HG03571 (cell line): ENCODE results near the gene AIFM1.

Experiments
- ATAC-seq: cut with Tn5 transposase; IDR thresholded peaks from one replicate; pipeline ENCODE4 v1.9.1; 2021; ENCODE audit not compliant: unreplicated experiment

AIFM1 gene

DNA sequence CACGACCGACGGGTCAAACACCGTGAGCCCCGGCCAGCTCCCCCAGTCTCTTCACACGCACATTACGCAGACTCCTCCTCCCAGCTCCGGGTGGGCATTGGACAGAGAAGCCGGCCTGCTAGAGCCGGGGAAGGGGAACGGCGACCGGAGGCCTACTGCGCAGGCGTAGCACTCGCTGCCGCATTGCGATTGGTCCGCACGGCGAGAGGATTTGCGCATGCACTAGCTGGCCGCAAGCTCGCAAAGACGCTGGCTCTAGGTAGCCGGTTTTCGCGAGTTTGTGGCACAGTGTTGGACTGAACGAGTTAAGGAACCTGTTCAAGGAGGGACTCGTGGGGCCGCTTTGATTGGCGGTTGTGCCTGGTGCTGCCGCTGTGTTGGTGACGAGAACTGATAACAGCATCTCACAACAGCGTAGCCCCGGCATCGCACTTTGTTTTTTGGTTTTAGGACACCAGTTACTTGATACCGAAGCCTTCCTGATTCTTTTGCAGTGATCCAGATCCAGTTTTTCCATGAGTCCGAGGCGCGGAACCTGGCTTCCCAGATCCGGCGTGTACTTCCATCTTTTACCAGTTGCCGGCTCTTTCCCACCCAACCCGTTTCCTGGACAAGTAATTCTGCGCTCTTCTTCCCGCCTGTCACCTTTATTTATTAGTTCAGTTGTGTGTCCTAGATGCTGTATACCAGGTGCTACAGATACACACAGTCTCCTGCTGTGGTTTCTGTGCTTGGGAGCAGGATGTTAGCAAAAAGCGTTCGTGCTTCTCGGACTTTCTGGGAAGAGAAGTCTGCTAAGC lies at the start of gene AIFM1:
TSS of gene AIFM1 (minus strand) at position 139 of the 800 bp plus-strand sequence. CDS start 185 bp downstream, outside the sequence.
- peak; percentile 87 for ATAC-seq

DNA sequence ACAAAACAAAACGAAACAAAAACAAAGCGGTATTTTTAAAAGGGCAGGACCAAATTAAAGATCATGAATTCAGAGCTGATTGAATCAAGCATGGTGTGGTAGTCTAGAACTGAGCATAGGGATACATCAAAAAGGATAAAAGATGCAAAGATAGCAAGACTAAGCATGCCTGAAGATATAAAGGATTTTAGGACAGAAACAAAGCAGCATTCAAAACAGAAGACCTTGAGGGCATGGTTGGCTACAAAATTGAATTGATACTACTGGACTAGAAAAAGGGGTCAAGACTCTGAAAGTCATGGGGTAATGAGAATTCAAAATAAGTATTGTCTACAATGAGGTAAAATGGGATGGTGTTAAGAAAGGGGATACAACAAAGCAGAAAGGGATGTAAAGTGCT lies 47.7 kb upstream of the AIFM1 start:
- ATAC-seq, result no peak

GRCh38 chrX:130212371-130212770 lies 46.7 kb upstream of the AIFM1 start:
- no peak for ATAC-seq

DNA sequence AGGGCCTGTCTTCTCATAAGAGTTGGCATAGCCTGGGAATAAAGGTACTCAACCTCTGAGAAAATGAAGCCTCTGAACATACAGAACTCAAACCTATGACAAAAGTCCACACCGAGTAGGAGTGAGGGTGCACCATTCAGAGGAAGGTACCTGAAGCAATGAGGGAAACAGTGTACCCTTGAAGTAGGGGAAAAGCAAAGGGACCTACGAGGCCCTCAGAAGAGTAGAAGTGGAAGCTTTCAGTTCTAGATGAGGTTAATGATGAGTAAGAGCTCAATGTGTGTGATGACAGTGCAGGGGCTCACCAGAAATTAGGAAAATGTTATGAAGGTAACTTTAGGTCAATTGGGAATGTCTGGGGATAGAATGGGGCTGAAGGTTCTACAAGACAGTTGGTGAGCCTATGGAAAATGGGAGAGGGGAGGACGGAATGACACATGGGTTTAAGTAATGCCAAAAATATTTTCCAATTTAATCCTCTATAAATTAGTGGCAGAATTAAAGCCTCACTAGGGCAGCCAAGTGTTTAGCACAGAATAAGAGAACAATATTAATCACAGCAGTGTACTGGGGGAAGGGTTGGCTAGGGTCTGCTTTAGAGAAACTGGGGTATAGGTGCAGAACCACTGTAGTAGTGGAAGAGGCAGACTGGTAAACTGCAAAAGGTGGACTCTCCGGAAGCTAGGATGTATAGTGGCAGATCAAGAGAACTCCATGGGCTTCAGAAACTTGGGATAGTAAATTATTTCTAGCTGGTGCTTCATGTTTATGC lies 46.0 kb upstream of the AIFM1 start:
- ATAC-seq, result no peak

DNA sequence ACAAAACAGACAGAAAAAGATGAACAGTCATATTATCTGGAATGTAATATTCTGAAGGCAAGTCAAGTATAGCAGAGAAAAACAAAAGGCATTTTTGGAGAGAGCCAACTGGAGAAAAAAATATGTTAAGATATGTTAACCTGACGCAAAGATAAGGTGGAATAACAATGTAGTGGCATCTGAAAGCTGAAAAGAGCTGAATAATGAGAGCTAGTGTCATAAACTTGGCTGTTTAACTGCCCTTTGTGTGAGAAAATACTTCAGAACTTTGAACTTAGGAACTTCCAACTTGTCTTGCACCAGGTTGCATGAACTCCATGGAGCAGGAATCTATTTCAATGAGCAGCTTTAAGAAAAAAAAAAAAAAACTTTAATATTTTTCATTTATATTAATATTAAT lies 39.0 kb upstream of the AIFM1 start:
- ATAC-seq, result no peak

GRCh38 chrX:130197464-130197863 lies 31.8 kb upstream of the AIFM1 start:
- ATAC-seq, result no peak

GRCh38 chrX:130196466-130196865 lies 30.8 kb upstream of the AIFM1 start:
- ATAC-seq, result no peak

DNA sequence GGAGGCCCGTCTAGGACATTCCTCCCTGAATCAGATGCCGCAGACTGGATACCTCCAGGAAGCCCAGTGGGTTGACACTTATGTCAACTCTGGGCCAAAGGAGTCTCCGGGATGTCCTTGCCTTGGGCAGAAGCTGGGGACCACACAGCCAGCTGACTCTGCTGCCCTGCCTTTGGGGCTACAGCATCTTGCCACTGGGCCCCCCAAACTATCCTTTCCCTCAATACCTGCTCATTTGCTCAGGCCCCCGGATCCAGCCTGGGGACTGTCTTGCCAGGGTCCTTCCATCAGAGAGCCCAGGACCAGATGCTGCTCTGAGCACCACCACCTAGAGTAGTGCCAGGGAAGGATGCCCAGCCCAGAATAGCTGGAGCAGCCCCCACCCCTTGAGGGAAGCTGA lies 25.2 kb upstream of the AIFM1 start:
- ATAC-seq, result no peak

DNA sequence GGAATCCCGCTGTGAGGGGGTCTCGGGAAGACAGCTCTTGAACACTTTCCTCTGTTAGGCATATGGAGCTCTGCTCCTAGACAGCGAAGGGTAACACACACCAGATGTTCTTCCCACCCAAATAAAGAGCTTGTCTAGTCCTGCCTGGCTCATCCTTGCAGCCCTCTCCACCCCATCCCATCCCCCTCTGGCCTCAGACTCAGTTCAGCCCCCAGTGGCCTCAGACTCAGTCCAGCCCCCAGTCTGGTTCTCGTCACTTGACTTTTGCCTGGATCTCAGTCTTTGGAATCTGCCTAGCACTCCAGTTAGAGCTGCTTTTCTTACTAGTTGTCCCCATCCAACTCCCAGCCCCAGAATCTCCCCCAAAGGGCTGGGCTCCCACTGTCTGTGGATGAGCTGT lies 21.0 kb upstream of the AIFM1 start:
- no peak for ATAC-seq

DNA sequence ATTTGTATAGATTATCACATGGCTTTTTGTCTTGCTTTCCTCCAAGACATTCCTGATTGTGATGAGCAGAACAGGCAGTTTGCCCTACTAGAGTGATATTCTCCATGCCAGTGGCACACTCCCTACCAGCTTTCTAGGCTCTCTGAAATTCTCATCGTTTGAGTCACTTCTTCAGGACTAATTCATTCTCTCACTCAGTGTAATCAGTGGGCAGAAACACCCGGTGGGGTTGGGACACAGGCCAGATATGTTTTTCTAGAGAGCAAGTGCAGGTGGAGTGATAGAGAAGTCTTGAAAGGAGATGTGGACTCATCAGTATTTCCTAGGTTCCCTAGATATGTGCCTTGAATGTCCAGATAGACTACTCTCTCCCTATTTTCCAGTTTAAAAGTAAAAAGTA lies 19.2 kb upstream of the AIFM1 start:
- no peak for ATAC-seq

- ATAC-seq, result no peak
Measured at GRCh38 chrX:130184168-130184567, 18.5 kb upstream of the AIFM1 start.

GRCh38 chrX:130179579-130180215 lies 14.1 kb upstream of the AIFM1 start:
- ATAC-seq, result no peak

DNA sequence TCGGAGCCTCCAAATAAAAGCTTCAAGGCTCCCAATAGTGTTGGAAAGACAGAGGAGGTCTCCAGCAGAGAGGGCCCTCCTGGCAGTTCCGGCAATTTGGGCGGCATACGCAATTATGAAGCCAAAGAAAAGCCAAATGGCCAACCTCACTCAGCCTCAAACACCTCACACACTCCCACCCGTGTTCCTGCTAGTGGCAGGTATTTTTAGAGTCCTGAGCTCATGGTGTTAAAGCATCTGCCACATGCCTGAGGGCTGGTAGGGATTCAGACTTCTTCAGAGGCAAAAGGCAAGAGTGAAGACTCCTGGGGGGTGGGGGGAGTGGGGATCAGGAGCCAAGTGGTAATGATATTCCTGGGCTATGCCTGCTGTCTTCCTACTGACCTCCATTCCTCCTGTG lies 13.5 kb upstream of the AIFM1 start:
- no peak for ATAC-seq

DNA sequence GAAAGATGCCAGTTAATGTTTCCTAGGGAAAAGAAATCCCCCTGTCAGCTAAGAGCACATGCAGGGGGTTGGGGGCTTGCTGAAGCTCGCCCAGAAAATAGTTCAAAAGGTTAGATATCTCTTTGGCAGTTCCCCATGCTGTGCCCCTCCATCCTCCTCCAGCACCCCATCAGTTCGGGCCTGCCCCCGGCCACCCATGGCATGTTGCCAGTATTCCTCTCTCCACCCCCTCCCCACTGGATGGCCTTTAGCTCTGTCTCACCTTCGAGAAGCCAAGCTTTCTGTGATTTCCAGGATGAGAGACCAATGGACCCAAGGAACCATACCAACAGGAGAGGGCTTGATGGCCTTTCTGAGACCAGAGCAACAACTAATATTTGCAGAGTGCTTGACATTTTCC lies 11.3 kb upstream of the AIFM1 start:
- ATAC-seq, result no peak

DNA sequence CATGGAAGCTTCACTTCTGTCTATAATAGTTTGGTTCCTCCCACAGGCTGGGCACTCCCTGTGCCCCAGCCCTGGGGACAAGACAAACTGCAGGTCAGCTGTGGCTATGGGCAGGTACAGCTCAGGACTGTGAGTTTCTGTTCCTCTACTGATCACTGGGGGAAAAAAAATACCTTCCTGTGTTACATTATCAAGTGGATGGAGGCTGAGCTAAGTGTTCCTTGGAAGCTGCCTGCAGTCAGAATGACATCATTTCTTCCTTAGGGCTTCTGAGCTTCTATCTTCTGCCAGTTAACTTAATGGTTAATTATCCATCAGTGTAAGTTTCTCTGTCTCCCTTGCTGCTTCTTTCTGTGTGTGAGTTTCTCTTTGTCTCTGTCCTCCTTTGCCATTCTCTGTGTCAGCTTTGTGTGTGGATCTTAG lies 10.7 kb upstream of the AIFM1 start:
- peak; percentile 77 for ATAC-seq

- ATAC-seq, result no peak
Measured at GRCh38 chrX:130174937-130175336, 9.3 kb upstream of the AIFM1 start.

DNA sequence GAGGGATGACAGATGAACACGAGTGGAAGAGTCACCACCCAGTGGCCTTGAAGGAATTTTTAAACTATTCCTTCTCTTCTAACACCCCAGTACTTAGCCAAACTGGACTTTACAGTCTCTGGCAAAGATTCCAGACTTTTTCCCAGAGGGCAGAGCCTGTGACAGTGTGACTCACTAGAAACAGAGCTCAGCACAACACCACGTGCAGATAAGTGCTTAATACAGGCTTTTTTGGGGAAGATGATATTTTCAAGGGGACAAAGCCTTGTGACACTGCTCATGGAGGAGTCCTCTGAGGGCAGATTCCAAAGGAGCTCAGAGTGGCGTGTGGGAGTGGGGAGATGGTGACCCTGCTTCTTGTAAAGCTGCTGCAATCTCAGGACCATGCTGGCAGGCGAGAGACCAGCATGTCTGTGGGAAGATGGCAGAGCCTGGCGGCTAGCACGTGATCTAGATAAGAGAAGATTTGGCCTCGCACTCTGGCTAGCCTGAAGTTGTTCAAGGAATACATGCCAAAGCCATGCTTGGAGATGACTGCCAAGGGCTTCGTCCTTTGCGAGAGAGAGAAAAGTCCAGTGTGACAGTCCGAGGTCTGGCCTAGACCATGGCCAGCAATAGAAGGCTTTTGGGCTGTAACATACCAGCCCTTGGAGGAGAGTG lies 8.5 kb upstream of the AIFM1 start:
- no peak for ATAC-seq

DNA sequence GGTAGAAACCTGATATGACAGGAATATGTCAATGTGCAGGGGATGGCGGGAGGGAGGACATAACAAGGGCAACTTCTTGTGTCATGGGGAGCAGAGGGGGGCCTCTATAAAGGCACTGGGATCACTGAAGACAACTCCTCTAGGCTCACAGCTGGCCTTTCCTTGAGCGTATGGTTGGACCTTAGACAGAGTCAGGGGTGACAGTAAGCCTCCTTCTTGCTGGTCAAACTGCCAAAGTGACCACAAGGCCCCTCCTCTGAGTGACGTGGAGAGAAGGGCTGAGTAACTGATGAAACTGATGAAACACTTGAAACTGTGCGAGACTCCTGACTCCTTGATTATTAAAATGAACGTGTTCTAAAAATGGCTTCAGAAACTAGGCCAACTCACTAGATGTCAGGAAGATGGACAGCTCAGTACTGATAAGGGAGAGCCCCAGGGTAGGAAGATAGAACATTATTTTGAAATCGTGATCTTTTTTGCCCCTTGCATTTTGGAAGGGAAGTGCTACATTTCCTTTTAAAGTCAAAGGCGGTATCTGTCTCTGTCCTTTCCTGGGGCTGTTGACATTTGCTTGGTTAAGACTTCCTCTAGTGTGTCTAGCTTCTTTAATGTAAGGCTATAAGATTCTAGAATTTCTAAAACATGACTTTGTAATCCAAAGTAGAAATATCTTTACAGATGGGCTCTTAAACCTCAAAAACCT lies 7.7 kb upstream of the AIFM1 start:
- ATAC-seq, result no peak

DNA sequence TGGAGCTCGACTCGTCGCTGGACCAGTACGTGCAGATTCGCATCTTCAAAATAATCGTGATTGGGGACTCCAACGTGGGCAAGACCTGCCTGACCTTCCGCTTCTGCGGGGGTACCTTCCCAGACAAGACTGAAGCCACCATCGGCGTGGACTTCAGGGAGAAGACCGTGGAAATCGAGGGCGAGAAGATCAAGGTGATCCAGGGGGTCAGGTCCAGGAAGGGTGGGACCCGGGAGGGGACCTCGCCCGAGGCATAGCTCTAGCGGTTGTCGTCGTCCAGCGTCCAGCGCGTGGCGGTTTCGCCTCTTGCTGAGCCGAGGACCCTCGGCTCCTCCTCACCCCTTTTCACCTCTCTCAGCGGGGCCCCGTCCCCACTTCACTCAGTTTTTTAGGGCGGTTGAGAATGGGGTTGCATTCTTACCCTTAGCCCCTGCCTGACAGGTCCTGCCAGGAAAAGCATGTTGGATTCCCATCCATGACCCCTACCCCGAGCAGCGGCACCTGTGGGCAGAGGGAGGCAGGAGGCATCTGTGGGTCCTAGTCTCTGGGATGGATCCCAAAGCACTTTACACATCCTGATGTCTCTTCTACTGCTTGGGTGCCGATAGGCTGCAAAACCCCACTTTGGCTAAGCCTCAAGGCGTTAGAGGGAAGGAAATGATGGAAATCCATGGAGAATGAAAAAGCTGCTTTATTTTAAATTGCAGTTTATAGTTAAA lies 6.6 kb upstream of the AIFM1 start:
- ATAC-seq, result no peak
